Measurements from ENCODE around the gene DACT1. TPM values are rescaled to one million over a fixed set of nuclear protein-coding genes. Genes with fewer than 3 reads are reported as not detected.

The DACT1 gene
- total and polyA plus RNA-seq, 12 donors, result 1.1 to 5.5 (median 2.2) TPM

DNA sequence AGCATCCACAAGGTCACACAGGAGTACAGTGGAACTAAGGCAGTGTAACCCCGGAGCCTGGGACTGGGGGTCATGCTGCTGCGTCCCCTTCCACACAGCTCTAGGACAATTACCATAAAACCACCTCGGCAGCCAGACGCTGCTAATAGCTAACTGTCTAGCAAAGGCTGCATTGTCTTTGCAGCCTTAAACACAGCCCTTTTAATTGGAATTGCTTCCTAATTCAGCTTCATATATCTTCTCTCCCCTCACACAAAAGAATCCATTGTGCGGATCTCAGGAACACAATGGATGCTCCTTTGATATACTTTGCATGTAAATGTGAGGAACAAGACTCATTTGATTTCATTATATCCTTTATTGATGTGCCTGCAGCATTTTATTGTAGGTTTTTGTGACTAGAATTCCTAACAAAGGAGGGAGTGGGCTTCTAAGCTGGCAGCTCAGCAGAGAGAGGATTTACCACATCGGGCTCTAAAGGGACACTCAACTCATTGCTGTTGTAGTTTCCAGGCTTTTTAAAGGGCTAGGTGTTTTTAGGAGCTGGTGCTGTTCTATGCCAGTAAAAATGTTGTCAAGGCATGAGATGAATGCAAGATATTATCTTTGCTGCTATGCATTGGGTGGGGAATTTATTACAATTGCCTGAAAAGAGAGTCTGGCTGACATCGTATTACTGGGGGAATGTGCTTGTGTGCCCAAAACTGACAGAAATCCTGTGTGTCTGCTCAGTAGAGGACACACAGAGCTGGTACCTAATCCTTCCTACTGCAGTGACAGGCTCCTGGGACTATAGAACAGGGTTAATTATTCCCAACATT lies 30.4 kb upstream of the DACT1 start:
- no peaks in the 10 kb centered on the region for H3K4me1 ChIP-seq
- no peaks in the 10 kb centered on the region for H3K9me3 ChIP-seq
- TF ChIP-seq, protein P1, sequence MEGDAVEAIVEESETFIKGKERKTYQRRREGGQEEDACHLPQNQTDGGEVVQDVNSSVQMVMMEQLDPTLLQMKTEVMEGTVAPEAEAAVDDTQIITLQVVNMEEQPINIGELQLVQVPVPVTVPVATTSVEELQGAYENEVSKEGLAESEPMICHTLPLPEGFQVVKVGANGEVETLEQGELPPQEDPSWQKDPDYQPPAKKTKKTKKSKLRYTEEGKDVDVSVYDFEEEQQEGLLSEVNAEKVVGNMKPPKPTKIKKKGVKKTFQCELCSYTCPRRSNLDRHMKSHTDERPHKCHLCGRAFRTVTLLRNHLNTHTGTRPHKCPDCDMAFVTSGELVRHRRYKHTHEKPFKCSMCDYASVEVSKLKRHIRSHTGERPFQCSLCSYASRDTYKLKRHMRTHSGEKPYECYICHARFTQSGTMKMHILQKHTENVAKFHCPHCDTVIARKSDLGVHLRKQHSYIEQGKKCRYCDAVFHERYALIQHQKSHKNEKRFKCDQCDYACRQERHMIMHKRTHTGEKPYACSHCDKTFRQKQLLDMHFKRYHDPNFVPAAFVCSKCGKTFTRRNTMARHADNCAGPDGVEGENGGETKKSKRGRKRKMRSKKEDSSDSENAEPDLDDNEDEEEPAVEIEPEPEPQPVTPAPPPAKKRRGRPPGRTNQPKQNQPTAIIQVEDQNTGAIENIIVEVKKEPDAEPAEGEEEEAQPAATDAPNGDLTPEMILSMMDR (IDR thresholded peaks at IDR 0.05), result no peak
- no peaks in the 10 kb centered on the region for H3K27me3 ChIP-seq
- intact Hi-C loops (cut with DNase I), result no loop called here
- H3K27ac ChIP-seq, result no peak overlapping the region
- no peak overlapping the region for H3K4me3 ChIP-seq
- H3K36me3 ChIP-seq, result no peaks in the 10 kb centered on the region
- no peak for ATAC-seq
- 68 to 70% methylated on average over 7 of the region's 7 CpGs for WGBS, 2 donors
- DNase-seq, result no peak

DNA sequence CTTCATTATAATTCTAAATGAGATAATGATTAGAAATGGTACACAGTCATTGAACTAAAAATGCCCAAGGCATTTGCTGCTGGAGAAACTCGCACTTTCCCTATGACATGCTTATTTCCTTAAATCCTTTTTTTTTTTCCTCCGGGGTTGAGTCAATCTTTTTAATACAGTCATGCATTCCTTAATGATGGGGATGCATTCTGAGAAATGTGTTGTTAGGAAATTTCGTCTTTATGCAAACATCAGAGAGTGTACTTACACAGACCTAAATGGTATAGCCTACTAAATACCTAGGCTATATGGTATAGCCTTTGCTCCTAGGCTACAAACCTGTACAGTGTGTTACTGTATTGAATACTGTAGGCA lies 29.8 kb upstream of the DACT1 start:
- 75 to 84% methylated on average over 3 of the region's 3 CpGs for WGBS, 2 donors
- no peak for ATAC-seq

DNA sequence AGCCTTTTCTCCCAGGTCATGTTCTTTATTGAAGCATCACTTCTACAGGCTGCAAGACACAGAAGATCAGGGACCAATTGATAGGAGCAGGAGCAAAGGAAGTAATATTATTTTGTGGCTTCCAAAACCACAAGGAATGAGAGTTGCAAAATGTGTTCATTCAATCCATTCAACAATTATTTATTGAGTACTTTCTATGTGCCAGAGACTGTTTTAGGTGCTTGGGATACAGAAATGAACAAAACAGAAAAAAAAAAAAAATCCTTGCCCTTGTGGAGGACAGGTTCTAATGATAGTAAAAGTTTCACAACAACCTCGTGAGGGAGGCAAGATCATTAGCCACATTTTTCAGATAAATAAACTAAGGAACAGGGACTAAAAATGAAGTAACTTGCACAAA lies 20.1 kb upstream of the DACT1 start:
- no peaks in the 10 kb centered on the region for H3K9me3 ChIP-seq
- H3K27ac ChIP-seq, result no peak overlapping the region
- ATAC-seq, result no peak
- H3K4me3 ChIP-seq, result no peak overlapping the region
- intact Hi-C loops (cut with DNase I), result no loop called here
- no peaks in the 10 kb centered on the region for H3K36me3 ChIP-seq
- TF ChIP-seq, protein P1 (IDR thresholded peaks at IDR 0.05), result no peak
- WGBS, 2 donors, result 42 to 51% methylated on average over 1 of the region's 1 CpG
- DNase-seq, result no peak
- no peaks in the 10 kb centered on the region for H3K27me3 ChIP-seq
- H3K4me1 ChIP-seq, result no peaks in the 10 kb centered on the region

More for the DNA sequence above, 29.8 kb upstream of the DACT1 start:
- TF ChIP-seq, protein P1 (IDR thresholded peaks at IDR 0.05), result no peak
- Histone ChIP-seq H3K4me1 (no peaks in the 10 kb centered on the region), H3K27me3 (no peaks in the 10 kb centered on the region), H3K4me3 (no peak overlapping the region), H3K27ac (no peak overlapping the region), H3K36me3 (no peaks in the 10 kb centered on the region), H3K9me3 (no peaks in the 10 kb centered on the region)
- intact Hi-C loops (cut with DNase I), result no loop called here
- DNase-seq, result no peak

DNA sequence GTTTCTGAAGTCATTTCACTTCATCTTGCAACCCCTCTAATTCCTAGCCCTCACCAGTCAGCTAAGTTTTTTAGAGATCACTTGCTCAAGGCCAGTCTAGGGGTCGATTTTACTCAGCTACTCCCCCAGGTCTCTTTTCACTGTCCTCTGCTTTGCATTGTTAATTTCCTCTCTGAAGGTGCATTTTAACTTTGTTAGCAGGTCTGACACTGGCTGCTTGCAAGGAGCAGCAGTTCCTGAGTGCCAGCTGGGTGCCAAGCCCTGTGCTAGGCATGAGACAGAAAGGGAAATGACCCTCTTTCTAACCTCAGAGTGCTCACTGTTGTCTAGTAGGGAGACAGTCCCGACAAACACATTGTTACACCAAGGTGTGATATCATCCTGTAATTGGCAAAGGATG lies 17.8 kb upstream of the DACT1 start:
- H3K36me3 ChIP-seq, result no peaks in the 10 kb centered on the region
- no peaks in the 10 kb centered on the region for H3K27me3 ChIP-seq
- DNase-seq, result no peak
- TF ChIP-seq, protein P1 (IDR thresholded peaks at IDR 0.05), result no peak
- ATAC-seq, result no peak
- WGBS, 2 donors, result 34% methylated on average over 2 of the region's 2 CpGs
- H3K27ac ChIP-seq, result no peak overlapping the region
- intact Hi-C loops (cut with DNase I), result no loop called here
- H3K4me3 ChIP-seq, result no peak overlapping the region
- no peaks in the 10 kb centered on the region for H3K9me3 ChIP-seq
- H3K4me1 ChIP-seq, result no peaks in the 10 kb centered on the region

Data from heart right ventricle (tissue), 16 donors.